DMS 273 (cell line): ENCODE data around the gene IGFBP2.

Experiments
- DNase-seq: peaks from one replicate; lab custom pipeline; 2025; ENCODE audit not compliant: unreplicated experiment; lab: John Stamatoyannopoulos, UW

Gene IGFBP2

GRCh38 chr2:216698895-216699294 lies 65.7 kb downstream of the IGFBP2 start:
- DNase-seq: peak; percentile 85

- peak; percentile 86 for DNase-seq
Measured at GRCh38 chr2:216700088-216700567, 66.9 kb downstream of the IGFBP2 start.

GRCh38 chr2:216700781-216701180 lies 67.6 kb downstream of the IGFBP2 start:
- DNase-seq: peak; percentile 44

- no peak for DNase-seq
Measured at GRCh38 chr2:216701544-216701943, 68.3 kb downstream of the IGFBP2 start.

- no peak for DNase-seq
Measured at GRCh38 chr2:216702756-216703155, 69.5 kb downstream of the IGFBP2 start.

GRCh38 chr2:216710551-216711301 lies 77.5 kb downstream of the IGFBP2 start:
- DNase-seq: peak; percentile 13

- no peak for DNase-seq
Measured at GRCh38 chr2:216711348-216711747, 78.1 kb downstream of the IGFBP2 start.

- DNase-seq: peak; percentile 86
Measured at GRCh38 chr2:216713691-216714336, 80.6 kb downstream of the IGFBP2 start.
